K562 (cell line): ENCODE results near the gene STPG4. TPM values are rescaled to one million over a fixed set of nuclear protein-coding genes. Genes with fewer than 3 reads are reported as not detected.

Experiments
- BCOR ChIP-seq: fragments of 450-650 bp; IDR thresholded peaks from 2 replicates; pipeline ENCODE4 v1.6.1; 2016
- BMI1 ChIP-seq: fragments of 150-350 bp; IDR thresholded peaks from 2 replicates; pipeline ENCODE4 v1.6.1; 2014; ENCODE audit warnings: low read length
- CBFA2T3 ChIP-seq: fragments of 450-650 bp; IDR thresholded peaks from 2 replicates; pipeline ENCODE4 v1.6.1; 2017
- CBX3 ChIP-seq, 2 experiments: IDR thresholded peaks; 1 replicate in 1 of 2; 2 replicates in 1 of 2; pipeline ENCODE4 v1.6.1; 2012; ENCODE audit warnings: inconsistent platforms in 2 of 2, low read length in 2 of 2, borderline replicate concordance in 1 of 2, control low read depth in 1 of 2
- CREM ChIP-seq: IDR thresholded peaks from 2 replicates; pipeline ENCODE4 v1.6.1; 2014; ENCODE audit warnings: antibody characterized with exemption, low read depth
- CSDE1 ChIP-seq, 2 experiments: fragments of 450-650 bp; IDR thresholded peaks; 2 replicates each; pipeline ENCODE4 v1.6.1; 2016; ENCODE audit warnings: mild to moderate bottlenecking in 1 of 2
- HDAC2 ChIP-seq: fragments of 450-650 bp; IDR thresholded peaks from 2 replicates; pipeline ENCODE4 v1.6.1; 2016; ENCODE audit warnings: mild to moderate bottlenecking
- HES1 ChIP-seq: fragments of 450-650 bp; IDR thresholded peaks from 2 replicates; pipeline ENCODE4 v1.6.1; 2016; ENCODE audit warnings: low read depth, mild to moderate bottlenecking, moderate library complexity
- HINFP ChIP-seq: fragments of 450-650 bp; conservative IDR thresholded peaks from 2 replicates; pipeline ENCODE4 v1.6.1; 2016; ENCODE audit warnings: missing genetic modification characterization, low read depth, mild to moderate bottlenecking, control low read depth, missing compliant biosample characterization
- ID3 ChIP-seq, 2 experiments: fragments of 250-450 bp in 1 of 2; fragments of 450-650 bp in 1 of 2; sonication (Bioruptor Pico) in 1 of 2; IDR thresholded peaks; 2 replicates each; pipeline versions ENCODE4 v1.6.1 to v1.8.0; 2016 to 2021; ENCODE audit warnings: mild to moderate bottlenecking in 2 of 2, moderate library complexity in 2 of 2, missing compliant biosample characterization in 1 of 2, missing genetic modification characterization in 1 of 2
- MLLT1 ChIP-seq, 2 experiments: fragments of 450-650 bp; IDR thresholded peaks; 2 replicates each; pipeline ENCODE4 v1.6.1; 2016
- RCOR1 ChIP-seq, 2 experiments: IDR thresholded peaks; 2 replicates each; pipeline ENCODE4 v1.6.1; 2012; ENCODE audit warnings: low read depth in 2 of 2, low read length in 2 of 2, borderline replicate concordance in 1 of 2, improper control_type of control experiment in 1 of 2
- RNF2 ChIP-seq: sonication (generic); IDR thresholded peaks from 2 replicates; pipeline ENCODE4 v1.6.1; 2016
- SMAD4 ChIP-seq: fragments of 250-450 bp; sonication (Bioruptor Pico); conservative IDR thresholded peaks from 2 replicates; pipeline ENCODE4 v1.8.0; 2021; ENCODE audit warnings: inconsistent platforms, mild to moderate bottlenecking, moderate library complexity
- STAT5A ChIP-seq: IDR thresholded peaks from 2 replicates; pipeline ENCODE4 v1.6.1; 2012; ENCODE audit warnings: low read length, inconsistent platforms, borderline replicate concordance
- TCF7 ChIP-seq: sonication (generic); IDR thresholded peaks from 2 replicates; pipeline ENCODE4 v1.6.1; 2016; ENCODE audit warnings: antibody characterized with exemption, borderline replicate concordance
- TRIM28 ChIP-seq: fragments of 450-650 bp; IDR thresholded peaks from 2 replicates; pipeline ENCODE4 v1.6.1; 2017
- ZNF263 ChIP-seq: sonication (generic); formaldehyde crosslinking; IDR thresholded peaks from 2 replicates; pipeline ENCODE4 v1.8.0; 2022; ENCODE audit warnings: mild to moderate bottlenecking, missing genetic modification reagents, borderline replicate concordance
- ZNF280A ChIP-seq: fragments of 450-650 bp; IDR thresholded peaks from 2 replicates; pipeline ENCODE4 v1.6.1; 2018; ENCODE audit warnings: mild to moderate bottlenecking, low read depth; ENCODE audit not compliant: partially characterized antibody
- ZNF431 ChIP-seq: sonication (generic); formaldehyde crosslinking; IDR thresholded peaks from 2 replicates; pipeline ENCODE4 v1.8.0; 2022; ENCODE audit warnings: mild to moderate bottlenecking, missing genetic modification reagents
- polyA plus RNA-seq, 8 experiments: library from polyadenylated mRNA; depleted of rRNA in 4 of 8; stranded (reverse) in 5 of 8; unstranded in 3 of 8; fragments of >200 nt; fragmentation: Nextera tagmentation in 2 of 8; fragmentation: Illumina TruSeq in 1 of 8; extraction: Ambion mirVana in 2 of 8; extraction: Trizol in 1 of 8; gene quantifications; 2 replicates each; pipeline versions ENCODE4 v1.2.1 to v1.2.3, GENCODE V29; 2011 to 2014; ENCODE audit warnings: inconsistent platforms in 1 of 8, missing spikeins in 1 of 8
- total RNA-seq, 7 experiments: library from RNA; depleted of rRNA in 6 of 7; stranded (reverse); fragments of >200 nt in 6 of 7; fragmentation: Illumina TruSeq in 2 of 7; extraction: Trizol in 2 of 7; gene quantifications; 2 replicates each; pipeline versions ENCODE4 v1.2.1 to v1.2.3, GENCODE V29; 2011 to 2021; ENCODE audit warnings: low replicate concordance in 1 of 7

Gene STPG4
- total and polyA plus RNA-seq, 9 of the 15 experiments (the other 6 are each of a cell fraction or from before 2014, with no cell fraction given), result 0.10 to 0.68 (median 0.22) TPM; not detected in 6

- TF ChIP-seq HDAC2, result peak; percentile 90
- no peak for TF ChIP-seq ZNF280A
- TF ChIP-seq ZNF431 (CRISPR knock-in tag), result 0 out of 2 replicates have a peak, but pooled peaks have one; percentile 38
- peak; percentile 49; the same call in 1 of the 2 replicates for TF ChIP-seq RNF2
- peak; percentile 85 for TF ChIP-seq BCOR
- TF ChIP-seq TRIM28, result peak; percentile 80
- TF ChIP-seq SMAD4 (CRISPR knock-in tag), result 0 out of 2 replicates have a peak, but pooled peaks have one; percentile 34
- TF ChIP-seq CREM, result 0 out of 2 replicates have a peak, but pooled peaks have one; percentile 36
- no peak for TF ChIP-seq BMI1
- peak; percentile 31; the same call in 1 of the 2 replicates for TF ChIP-seq ZNF263 (CRISPR knock-in tag)
- TF ChIP-seq CBX3 (IDR thresholded peaks at IDR 0.05; ENCODE audit: borderline replicate concordance in 1 of 2, low read length in 2 of 2), result peak in 1 of 2 experiments; percentile 66; a peak in 1 of 3 replicates
- TF ChIP-seq HES1, result peak; percentile 84; the same call in 1 of the 2 replicates
- peak; percentile 96 for TF ChIP-seq CBFA2T3
- peak in 1 of 2 experiments; percentile 94; a peak in 2 of 4 replicates for TF ChIP-seq MLLT1 (IDR thresholded peaks at IDR 0.05)
- no peak for TF ChIP-seq HINFP (tag)
- peak; percentile 78 for TF ChIP-seq STAT5A
- 0 out of 2 replicates have a peak, but pooled peaks have one; percentile 19 for TF ChIP-seq TCF7
- no peak for TF ChIP-seq CSDE1 (IDR thresholded peaks at IDR 0.05)
- no peak for TF ChIP-seq ID3 (CRISPR knock-in tag; IDR thresholded peaks at IDR 0.05)
- TF ChIP-seq ID3 (tag; IDR thresholded peaks at IDR 0.05), result peak; percentile 98
- peak; percentile 46 to 93; a peak in 3 of 4 replicates for TF ChIP-seq RCOR1 (IDR thresholded peaks at IDR 0.05; ENCODE audit: borderline replicate concordance in 1 of 2, low read depth in 2 of 2, low read length in 2 of 2)
Observed at GRCh38 chr2:47078541-47079482, 76.3 kb downstream of the STPG4 start (continued).
